ENCODE results near the gene TMEM170A. TPM values are rescaled to one million over a fixed set of nuclear protein-coding genes. Genes with fewer than 3 reads are reported as not detected.
"Not testable (repeated sequence)": the region's sequence is repeated elsewhere in the genome, so short reads cannot be mapped to it uniquely, and the experiment has no call there.

The TMEM170A gene
- polyA plus RNA-seq, 2 donors, result 5.0 to 5.2 TPM

DNA sequence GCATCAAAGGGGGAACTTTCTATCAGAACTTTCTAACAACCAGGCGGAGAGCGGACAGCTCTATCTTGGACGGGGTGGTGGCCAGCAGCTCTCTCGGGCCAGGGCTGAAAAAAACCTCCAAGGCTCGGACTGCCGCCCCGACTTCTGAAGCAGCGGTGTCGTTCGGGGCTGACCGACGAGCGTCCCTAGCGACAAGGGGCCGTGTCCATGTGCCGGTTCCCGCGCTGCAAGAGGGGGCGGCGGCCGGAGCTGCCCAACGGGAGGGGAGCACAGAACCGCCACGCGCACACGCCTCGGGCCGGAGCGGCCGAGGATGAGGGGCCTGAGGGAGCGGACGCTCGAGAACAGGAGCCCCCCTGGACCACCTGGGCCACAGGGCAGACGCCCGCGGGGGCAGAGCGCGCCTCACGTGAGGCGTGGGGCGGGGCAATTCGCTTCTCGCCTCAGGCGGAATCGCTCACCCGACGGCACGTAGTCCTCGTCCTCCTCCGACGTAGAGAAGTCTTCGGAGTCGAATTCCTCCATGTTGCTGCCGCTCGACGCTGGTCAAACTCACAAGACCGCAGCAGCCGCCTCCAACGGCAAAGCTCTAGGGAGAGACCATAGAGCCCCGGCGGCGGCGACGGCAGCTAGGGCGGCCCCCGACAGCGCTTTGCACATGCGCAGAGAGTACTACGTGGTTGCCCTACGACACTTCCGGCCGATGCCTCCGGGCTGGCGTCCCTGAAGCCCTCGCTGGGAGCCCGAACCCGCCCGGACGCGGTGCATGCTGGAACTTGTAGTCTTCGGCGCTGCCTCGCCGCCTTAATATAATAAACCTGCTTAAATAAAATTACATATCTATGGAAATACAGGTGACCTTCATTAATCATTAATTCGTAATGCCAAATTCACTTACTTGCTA is 31.4 kb downstream of the TMEM170A start, which contains the start of gene CFDP1:
Gene CFDP1, minus strand, starts transcription at position 676 of the 904 bp plus-strand sequence. Its CDS starts 151 bp downstream, at position 525.
- 0 to 1% methylated on average over 85 of the region's 85 CpGs for WGBS, 2 donors
- Histone ChIP-seq H3K4me3 (ENCODE audit: low read depth in 1 of 2, low read length in 2 of 2) (peak within 1 kb of the TSS; percentile 65 to 95), H3K4me1 (ENCODE audit: control insufficient read depth in 2 of 2, insufficient read depth in 2 of 2, low read length in 1 of 2) (peaks cover 0 to 2% of the 10 kb centered on the region in 2 donors), H3K27me3 (ENCODE audit: control insufficient read depth in 1 of 2, insufficient read depth in 2 of 2, low read length in 2 of 2) (no peaks in the 10 kb centered on the region), H3K36me3 (ENCODE audit: control insufficient read depth in 2 of 2, insufficient read depth in 2 of 2, low read length in 1 of 2) (no peaks in the 10 kb centered on the region), H3K27ac (ENCODE audit: low read depth in 2 of 2, low read length in 1 of 2) (peak within 1 kb of the TSS; percentile 89 to 97), H3K9me3 (ENCODE audit: control insufficient read depth in 2 of 2, insufficient read depth in 1 of 2, low read depth in 1 of 2, low read length in 1 of 2) (no peaks in the 10 kb centered on the region)

DNA sequence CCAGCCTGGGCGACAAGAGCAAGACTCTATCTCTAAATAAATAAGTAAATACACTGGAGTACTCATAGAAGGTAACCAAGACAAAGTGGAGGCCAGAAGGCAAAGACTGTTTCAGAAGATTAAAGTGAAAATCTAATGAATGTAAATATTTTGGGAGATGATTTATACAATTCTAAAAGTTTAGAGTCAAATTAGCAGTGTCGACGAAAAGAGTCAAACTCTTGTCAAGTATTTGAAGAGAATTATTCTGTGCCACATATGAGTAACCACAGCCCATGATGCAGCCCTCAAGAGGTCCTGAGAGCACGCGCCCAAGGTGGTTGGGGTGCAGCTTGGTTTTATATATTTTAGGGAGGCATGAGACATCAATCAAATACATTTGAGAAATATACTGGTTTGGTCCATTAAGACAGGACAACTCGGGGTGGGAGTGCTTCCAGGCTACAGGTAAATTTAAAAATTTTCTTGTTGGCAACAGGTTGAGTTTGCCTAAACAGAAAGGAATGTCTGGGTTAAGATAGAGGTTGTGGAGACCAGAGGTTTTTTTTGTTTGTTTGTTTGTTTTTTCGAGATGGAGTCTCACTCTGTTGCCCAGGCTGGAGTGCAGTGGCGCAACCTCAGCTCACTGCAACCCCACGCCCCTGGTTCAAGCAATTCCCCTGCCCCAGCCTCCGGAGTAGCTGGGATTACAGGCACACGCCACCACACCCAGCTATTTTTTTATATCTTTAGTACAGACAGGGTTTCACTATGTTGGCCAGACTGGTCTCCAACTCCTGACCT is 34.7 kb downstream of the TMEM170A start:
- Histone ChIP-seq H3K36me3 (ENCODE audit: control insufficient read depth in 2 of 2, insufficient read depth in 2 of 2, low read length in 1 of 2) (no peaks in the 10 kb centered on the region), H3K9me3 (ENCODE audit: control insufficient read depth in 2 of 2, insufficient read depth in 1 of 2, low read depth in 1 of 2, low read length in 1 of 2) (no peaks in the 10 kb centered on the region), H3K4me3 (ENCODE audit: low read depth in 1 of 2, low read length in 2 of 2) (no peak overlapping the region), H3K27ac (ENCODE audit: low read depth in 2 of 2, low read length in 1 of 2) (no peak overlapping the region), H3K4me1 (ENCODE audit: control insufficient read depth in 2 of 2, insufficient read depth in 2 of 2, low read length in 1 of 2) (peaks cover 0 to 2% of the 10 kb centered on the region in 2 donors), H3K27me3 (ENCODE audit: control insufficient read depth in 1 of 2, insufficient read depth in 2 of 2, low read length in 2 of 2) (no peaks in the 10 kb centered on the region)
- WGBS, 2 donors, result 85 to 88% methylated on average over 11 of the region's 11 CpGs

DNA sequence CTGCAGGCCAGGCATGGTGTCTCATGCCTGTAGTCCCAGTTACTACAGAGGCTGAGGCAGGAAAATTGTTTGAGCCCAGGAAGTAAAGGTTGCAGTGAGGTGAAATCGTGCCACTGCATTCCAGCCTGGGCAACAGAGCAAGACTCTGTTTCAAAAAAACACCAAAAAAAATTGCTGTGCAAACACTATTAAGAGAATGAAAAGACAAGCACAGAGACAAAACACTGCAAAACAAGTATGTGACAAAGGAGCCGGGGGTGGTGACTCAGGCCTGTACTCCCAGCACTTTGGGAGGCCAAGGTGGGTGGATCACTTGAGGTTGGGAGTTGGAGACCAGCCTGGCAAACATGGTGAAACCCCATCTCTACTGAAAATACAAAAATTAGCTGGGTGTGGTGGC is 38.0 kb downstream of the TMEM170A start:
- 57 to 84% methylated on average over 2 of the region's 2 CpGs for WGBS, 2 donors
- not testable (repeated sequence) for H3K27me3 ChIP-seq (ENCODE audit: control insufficient read depth in 1 of 2, insufficient read depth in 2 of 2, low read length in 2 of 2); H3K4me1 ChIP-seq (ENCODE audit: control insufficient read depth in 2 of 2, insufficient read depth in 2 of 2, low read length in 1 of 2); H3K27ac ChIP-seq (ENCODE audit: low read depth in 2 of 2, low read length in 1 of 2); H3K9me3 ChIP-seq (ENCODE audit: control insufficient read depth in 2 of 2, insufficient read depth in 1 of 2, low read depth in 1 of 2, low read length in 1 of 2); H3K4me3 ChIP-seq (ENCODE audit: low read depth in 1 of 2, low read length in 2 of 2); H3K36me3 ChIP-seq (ENCODE audit: control insufficient read depth in 2 of 2, insufficient read depth in 2 of 2, low read length in 1 of 2)

DNA sequence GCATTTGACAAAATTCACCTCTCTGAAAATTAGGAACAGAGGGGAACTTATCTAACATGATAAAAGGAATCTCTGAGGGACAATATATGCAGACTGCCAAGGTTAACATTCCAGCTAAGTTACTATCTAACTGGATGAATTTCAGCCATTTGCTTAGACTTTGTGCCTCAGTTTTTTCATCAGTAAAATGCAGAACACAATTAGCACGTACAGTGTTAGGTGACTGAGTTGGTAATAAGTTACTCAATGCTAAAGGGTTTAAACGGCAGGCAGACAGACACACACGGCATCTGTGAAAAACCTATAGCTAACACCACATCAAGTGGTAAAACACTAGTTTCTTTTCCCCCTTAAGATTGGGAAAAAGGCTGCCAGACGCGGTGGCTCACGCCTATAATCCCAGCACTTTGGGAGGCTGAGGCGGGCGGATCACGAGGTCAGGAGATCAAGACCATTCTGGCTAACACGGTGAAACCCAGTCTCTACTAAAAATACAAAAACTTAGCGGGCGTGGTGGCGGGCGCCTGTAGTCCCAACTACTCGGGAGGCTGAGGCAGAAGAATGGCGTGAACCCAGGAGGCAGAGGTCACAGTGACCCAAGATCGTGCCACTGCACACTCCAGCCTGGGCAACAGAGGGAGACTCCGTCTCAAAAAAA is 40.3 kb downstream of the TMEM170A start:
- not testable (repeated sequence) for H3K27ac ChIP-seq (ENCODE audit: low read depth in 2 of 2, low read length in 1 of 2); H3K4me3 ChIP-seq (ENCODE audit: low read depth in 1 of 2, low read length in 2 of 2); H3K4me1 ChIP-seq (ENCODE audit: control insufficient read depth in 2 of 2, insufficient read depth in 2 of 2, low read length in 1 of 2); H3K9me3 ChIP-seq (ENCODE audit: control insufficient read depth in 2 of 2, insufficient read depth in 1 of 2, low read depth in 1 of 2, low read length in 1 of 2); H3K36me3 ChIP-seq (ENCODE audit: control insufficient read depth in 2 of 2, insufficient read depth in 2 of 2, low read length in 1 of 2); H3K27me3 ChIP-seq (ENCODE audit: control insufficient read depth in 1 of 2, insufficient read depth in 2 of 2, low read length in 2 of 2)
- 86 to 90% methylated on average over 18 of the region's 18 CpGs for WGBS, 2 donors

DNA sequence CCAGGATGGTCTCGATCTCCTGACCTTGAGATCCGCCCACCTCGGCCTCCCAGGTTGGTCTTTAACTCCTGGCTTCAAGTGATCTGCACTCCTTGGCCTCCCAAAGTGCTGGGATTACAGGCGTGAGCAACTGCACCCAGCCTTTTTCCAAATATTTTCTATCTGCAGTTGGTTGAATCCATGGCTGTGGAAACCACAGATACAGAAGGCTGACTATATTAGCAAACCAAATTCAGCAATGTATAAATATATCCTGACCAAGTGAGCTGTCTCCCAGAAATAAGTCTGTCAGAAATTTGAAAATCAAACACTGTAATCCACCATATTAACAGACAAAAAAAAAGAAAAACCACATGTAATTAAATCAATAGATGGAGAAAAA is 40.8 kb downstream of the TMEM170A start:
- Histone ChIP-seq H3K27me3 (ENCODE audit: control insufficient read depth in 1 of 2, insufficient read depth in 2 of 2, low read length in 2 of 2) (no peaks in the 10 kb centered on the region), H3K9me3 (ENCODE audit: control insufficient read depth in 2 of 2, insufficient read depth in 1 of 2, low read depth in 1 of 2, low read length in 1 of 2) (no peaks in the 10 kb centered on the region), H3K36me3 (ENCODE audit: control insufficient read depth in 2 of 2, insufficient read depth in 2 of 2, low read length in 1 of 2) (no peaks in the 10 kb centered on the region), H3K4me1 (ENCODE audit: control insufficient read depth in 2 of 2, insufficient read depth in 2 of 2, low read length in 1 of 2) (peaks cover 0 to 2% of the 10 kb centered on the region in 2 donors), H3K27ac (ENCODE audit: low read depth in 2 of 2, low read length in 1 of 2) (no peak overlapping the region), H3K4me3 (ENCODE audit: low read depth in 1 of 2, low read length in 2 of 2) (no peak overlapping the region)
- WGBS, 2 donors, result 78 to 79% methylated on average over 4 of the region's 4 CpGs

DNA sequence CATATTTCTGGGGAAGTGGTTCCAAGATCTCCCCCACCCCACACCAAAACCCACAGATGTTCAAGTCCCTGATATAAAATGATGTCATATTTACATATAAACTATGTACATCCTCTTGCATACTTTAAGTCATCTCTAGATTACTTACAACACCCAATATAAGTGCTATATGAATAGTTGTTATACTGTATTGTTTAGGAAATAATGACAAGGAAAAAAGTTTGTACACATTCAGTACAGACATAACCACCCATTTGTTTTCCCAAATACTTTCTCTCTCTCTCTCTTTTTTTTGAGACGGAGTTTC is 42.7 kb downstream of the TMEM170A start:
- Histone ChIP-seq H3K36me3 (ENCODE audit: control insufficient read depth in 2 of 2, insufficient read depth in 2 of 2, low read length in 1 of 2) (no peaks in the 10 kb centered on the region), H3K4me3 (ENCODE audit: low read depth in 1 of 2, low read length in 2 of 2) (no peak overlapping the region), H3K9me3 (ENCODE audit: control insufficient read depth in 2 of 2, insufficient read depth in 1 of 2, low read depth in 1 of 2, low read length in 1 of 2) (no peaks in the 10 kb centered on the region), H3K27me3 (ENCODE audit: control insufficient read depth in 1 of 2, insufficient read depth in 2 of 2, low read length in 2 of 2) (no peaks in the 10 kb centered on the region), H3K27ac (ENCODE audit: low read depth in 2 of 2, low read length in 1 of 2) (no peak overlapping the region), H3K4me1 (ENCODE audit: control insufficient read depth in 2 of 2, insufficient read depth in 2 of 2, low read length in 1 of 2) (peaks cover 0 to 2% of the 10 kb centered on the region in 2 donors)
- WGBS, 2 donors, result 94 to 97% methylated on average over 1 of the region's 1 CpG

DNA sequence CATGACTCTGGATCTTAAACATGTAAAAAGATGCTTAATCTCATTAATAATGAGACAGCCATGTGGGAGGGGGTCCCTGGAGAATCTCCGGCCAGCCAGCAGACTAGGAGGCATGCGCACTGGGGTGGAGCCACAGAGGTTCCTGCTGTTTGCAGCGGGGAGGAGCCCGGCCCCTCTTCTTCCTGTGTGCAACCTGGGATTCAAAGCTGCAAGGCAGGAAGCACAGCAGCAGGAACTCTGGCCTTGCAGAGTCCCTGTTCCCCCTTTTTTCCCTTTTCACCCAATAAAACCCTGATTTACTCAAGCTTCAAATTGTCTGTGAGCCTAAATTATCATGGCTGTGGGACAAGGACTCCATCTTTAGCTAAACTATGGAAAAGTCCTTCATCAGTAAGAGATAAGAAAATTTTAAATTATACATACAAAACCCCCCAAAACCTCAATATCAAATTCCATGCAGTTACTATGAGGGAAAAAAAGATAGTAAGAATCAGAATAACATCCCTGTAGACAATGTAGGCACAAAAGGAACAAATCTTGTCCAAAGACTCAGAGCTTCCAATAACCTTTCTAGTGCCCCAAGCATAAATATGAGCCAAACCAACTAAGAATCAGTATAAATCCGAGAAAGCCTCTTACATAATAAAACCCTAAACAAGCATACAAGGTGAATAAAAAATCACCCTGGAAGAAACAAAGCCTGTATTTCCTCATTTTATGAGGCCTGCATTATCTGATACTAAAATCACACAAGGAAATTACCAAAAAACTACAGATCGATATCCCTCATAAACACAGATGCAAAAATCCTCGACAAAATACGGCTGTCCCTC is 43.3 kb downstream of the TMEM170A start:
- H3K27me3 ChIP-seq (ENCODE audit: control insufficient read depth in 1 of 2, insufficient read depth in 2 of 2, low read length in 2 of 2), result no peaks in the 10 kb centered on the region
- peaks cover 0 to 2% of the 10 kb centered on the region in 2 donors for H3K4me1 ChIP-seq (ENCODE audit: control insufficient read depth in 2 of 2, insufficient read depth in 2 of 2, low read length in 1 of 2)
- H3K27ac ChIP-seq (ENCODE audit: low read depth in 2 of 2, low read length in 1 of 2), result no peak overlapping the region
- no peaks in the 10 kb centered on the region for H3K36me3 ChIP-seq (ENCODE audit: control insufficient read depth in 2 of 2, insufficient read depth in 2 of 2, low read length in 1 of 2)
- H3K9me3 ChIP-seq (ENCODE audit: control insufficient read depth in 2 of 2, insufficient read depth in 1 of 2, low read depth in 1 of 2, low read length in 1 of 2), result no peaks in the 10 kb centered on the region
- 28 to 34% methylated on average over 8 of the region's 8 CpGs for WGBS, 2 donors
- H3K4me3 ChIP-seq (ENCODE audit: low read depth in 1 of 2, low read length in 2 of 2), result no peak overlapping the region

DNA sequence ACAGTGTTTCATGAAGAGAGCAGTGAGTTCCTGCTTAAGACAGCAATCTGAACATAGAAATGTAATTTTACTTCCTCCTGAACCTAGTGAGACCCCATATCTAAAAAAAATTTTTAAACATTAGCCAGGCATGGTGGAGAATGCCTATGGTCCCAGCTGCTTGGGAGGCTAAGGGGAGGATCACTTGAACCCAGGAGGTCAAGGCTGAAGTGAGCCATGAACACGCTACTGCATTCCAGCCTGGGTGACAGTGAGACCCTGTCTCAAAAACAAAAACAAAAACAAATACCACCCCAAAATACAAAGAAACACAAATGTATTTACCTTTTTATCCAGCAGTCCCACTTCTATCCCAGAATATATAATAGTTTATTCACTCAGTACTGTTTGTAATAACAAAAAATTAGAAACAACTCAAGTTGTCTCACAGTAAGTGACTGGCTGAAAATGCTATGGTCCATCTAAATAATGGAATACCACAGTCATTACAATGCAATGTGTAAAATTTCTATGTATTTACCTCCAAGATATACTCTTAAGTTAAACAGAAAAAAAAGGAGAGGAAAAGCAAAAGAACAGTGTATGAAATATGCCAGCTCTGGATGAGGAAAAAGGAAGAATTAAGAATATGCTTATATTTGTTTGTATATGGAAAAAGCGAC is 47.5 kb downstream of the TMEM170A start:
- 41 to 49% methylated on average over 2 of the region's 2 CpGs for WGBS, 2 donors
- Histone ChIP-seq H3K27ac (ENCODE audit: low read depth in 2 of 2, low read length in 1 of 2) (no peak overlapping the region), H3K36me3 (ENCODE audit: control insufficient read depth in 2 of 2, insufficient read depth in 2 of 2, low read length in 1 of 2) (no peaks in the 10 kb centered on the region), H3K27me3 (ENCODE audit: control insufficient read depth in 1 of 2, insufficient read depth in 2 of 2, low read length in 2 of 2) (no peaks in the 10 kb centered on the region), H3K4me1 (ENCODE audit: control insufficient read depth in 2 of 2, insufficient read depth in 2 of 2, low read length in 1 of 2) (peaks cover 2% of the 10 kb centered on the region in 2 donors), H3K4me3 (ENCODE audit: low read depth in 1 of 2, low read length in 2 of 2) (no peak overlapping the region), H3K9me3 (ENCODE audit: control insufficient read depth in 2 of 2, insufficient read depth in 1 of 2, low read depth in 1 of 2, low read length in 1 of 2) (no peaks in the 10 kb centered on the region)
